Omental fat pad (tissue), 4 donors: Measurements from ENCODE around the gene BST2. TPM values are rescaled to one million over a fixed set of nuclear protein-coding genes. Genes with fewer than 3 reads are reported as not detected.

Experiments
- ATAC-seq: fragments of 150-250 bp; one replicate; pipeline ENCODE4 v1.9.1; 2016; ENCODE audit warnings: mild to moderate bottlenecking, moderate library complexity; ENCODE audit not compliant: low FRiP score
- DNase-seq: peaks from one replicate; pipeline ENCODE4 v3.0.0-alpha.2; 2019; ENCODE audit warnings: low spot score
- CTCF ChIP-seq, 3 donors: fragments of 450-650 bp; IDR thresholded peaks; one replicate each; pipeline ENCODE4 v1.5.1; 2016 to 2017; ENCODE audit warnings: antibody characterized with exemption in 3 of 3, mild to moderate bottlenecking in 3 of 3, moderate library complexity in 2 of 3
- total RNA-seq, 4 donors: library from RNA; depleted of rRNA; stranded (reverse); fragments of >200 nt; gene quantifications; one replicate each; pipeline ENCODE4 v1.1.0, GENCODE V29; 2016

Gene BST2
- total RNA-seq, 4 donors from 2014 or later, result 126 to 368 (median 146) TPM

GRCh38 chr19:17398902-17399527 lies 6.4 kb downstream of the BST2 start:
- DNase-seq (no peak), ATAC-seq (no peak)
- TF ChIP-seq CTCF (IDR thresholded peaks at IDR 0.05), result no peak

GRCh38 chr19:17394891-17395415 lies 10.5 kb downstream of the BST2 start:
- TF ChIP-seq CTCF (IDR thresholded peaks at IDR 0.05), result no peak
- DNase-seq (no peak), ATAC-seq (no peak)

GRCh38 chr19:17393914-17394313 lies 11.5 kb downstream of the BST2 start, which contains the start of gene CCDC194:
TSS of gene CCDC194 (minus strand) at chr19:17394196. CDS start at chr19:17394158, 38 bp downstream.
- TF ChIP-seq CTCF (IDR thresholded peaks at IDR 0.05), result no peak
- ATAC-seq (no peak), DNase-seq (no peak)

GRCh38 chr19:17393002-17393401 lies 12.4 kb downstream of the BST2 start:
- DNase-seq (no peak), ATAC-seq (no peak)
- no peak for TF ChIP-seq CTCF (IDR thresholded peaks at IDR 0.05)

DNA sequence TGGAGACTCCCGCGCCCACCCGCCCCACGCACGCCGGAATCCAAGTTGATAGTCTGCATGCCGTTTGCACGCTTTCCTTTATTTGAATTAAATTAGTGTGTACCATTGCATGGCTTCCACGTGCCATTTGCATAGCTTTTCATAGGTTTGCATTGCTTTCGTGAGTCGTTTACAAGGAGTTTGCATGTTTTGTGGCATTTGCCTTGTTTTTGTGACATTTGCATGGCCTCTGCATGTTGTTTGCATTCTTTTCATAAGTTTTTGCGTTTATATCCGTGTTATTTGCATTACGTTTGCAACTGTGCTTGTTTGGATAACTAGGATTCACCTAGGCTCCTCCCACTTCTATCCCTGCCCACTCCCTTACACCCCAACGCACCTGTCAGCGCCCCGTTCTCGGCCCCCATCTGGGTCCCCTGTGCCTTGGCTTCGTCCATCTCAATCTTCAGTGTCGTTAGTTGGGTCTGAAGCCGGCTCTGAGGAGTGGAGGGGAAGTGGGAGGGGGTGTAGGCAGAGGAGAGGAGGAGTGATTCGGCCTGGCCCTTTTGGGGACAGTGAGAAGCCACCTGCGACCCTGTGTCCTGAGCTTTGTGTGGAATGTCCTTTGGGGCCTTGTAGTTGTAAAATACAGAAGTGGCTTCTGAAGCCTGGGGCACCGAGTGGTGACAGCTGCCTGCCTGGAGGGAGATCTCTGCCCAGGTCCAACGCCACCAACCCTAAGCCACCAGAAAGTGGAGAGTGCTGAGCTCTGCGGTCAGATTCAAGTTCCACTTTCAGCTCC lies 13.9 kb downstream of the BST2 start:
- TF ChIP-seq CTCF (IDR thresholded peaks at IDR 0.05), result no peak
- DNase-seq, result no peak
- no peak for ATAC-seq

- peak; percentile 82 for DNase-seq
- peak; percentile 98 for ATAC-seq
- peak in 2 of 3 donors; percentile 47 to 66 for TF ChIP-seq CTCF (IDR thresholded peaks at IDR 0.05)
These were observed 14.6 kb downstream of the BST2 start for GRCh38 chr19:17390665-17391370.
